ENCODE data around the gene UCP3. TPM values are rescaled to one million over a fixed set of nuclear protein-coding genes. Genes with fewer than 3 reads are reported as not detected.
"Not testable (repeated sequence)": the region's sequence is repeated elsewhere in the genome, so short reads cannot be mapped to it uniquely, and the experiment has no call there.

The UCP3 gene
- total and polyA plus RNA-seq, 4 experiments from 2014 or later, result 0.54 to 6.3 (median 2.7) TPM

DNA sequence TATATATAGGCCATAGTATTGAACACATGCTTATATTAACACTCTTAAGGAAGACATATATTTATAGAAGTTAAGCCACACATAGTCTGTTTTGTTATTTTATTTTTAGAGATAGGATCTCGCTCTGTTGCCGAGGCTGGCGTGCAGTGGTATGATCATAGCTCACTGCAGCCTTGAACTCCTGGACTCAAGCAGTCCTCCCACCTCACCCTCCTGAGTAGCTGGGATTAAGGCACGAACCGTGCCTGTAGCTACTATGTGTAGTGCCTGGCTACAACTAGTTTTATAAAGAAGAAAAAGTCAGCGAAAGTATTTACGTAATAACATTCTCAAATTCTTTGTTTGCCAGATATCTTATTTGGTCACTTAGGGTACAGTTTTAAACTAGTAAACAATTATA, 20.7 kb downstream of the UCP3 start:
- ChIA-PET POLR2A (ENCODE audit: partially characterized antibody) (interaction anchor here (1.2 to 38.4 kb wide), 2 partner anchors 15 to 19 kb away, joined by 3 to 2221 read pairs; partner anchors contain the start of gene UCP3), CTCF (ENCODE audit: partially characterized antibody) (no interaction called here)
- no peaks in the 10 kb centered on the region for H3K9me3 ChIP-seq (ENCODE audit: control insufficient read depth in 1 of 2, low read length in 2 of 2)
- H3K4me1 ChIP-seq (ENCODE audit: insufficient read depth, low read length), result peaks cover 41% of the 10 kb centered on the region
- Mint-ChIP-seq H3K36me3 (no peaks in the 10 kb centered on the region), H3K4me3 (no peak overlapping the region), H3K27me3 (no peaks in the 10 kb centered on the region), H3K9me3 (no peaks in the 10 kb centered on the region), H3K4me1 (peaks cover 24 to 45% (median 34%) of the 10 kb centered on the region in 4 donors), H3K27ac (peak overlapping the region in 2 of 7 donors; percentile 62 to 88)
- H3K36me3 ChIP-seq (ENCODE audit: insufficient read depth, low read length), result no peaks in the 10 kb centered on the region
- no peak for DNase-seq
- H3K27ac ChIP-seq (ENCODE audit: low read depth, low read length), result no peak overlapping the region
- H3K27me3 ChIP-seq (ENCODE audit: insufficient read depth, low read length), result no peaks in the 10 kb centered on the region
- H3K4me3 ChIP-seq (ENCODE audit: low read length in 2 of 2), result no peak overlapping the region
- intact Hi-C loops (cut with micrococcal nuclease), result no loop called here

DNA sequence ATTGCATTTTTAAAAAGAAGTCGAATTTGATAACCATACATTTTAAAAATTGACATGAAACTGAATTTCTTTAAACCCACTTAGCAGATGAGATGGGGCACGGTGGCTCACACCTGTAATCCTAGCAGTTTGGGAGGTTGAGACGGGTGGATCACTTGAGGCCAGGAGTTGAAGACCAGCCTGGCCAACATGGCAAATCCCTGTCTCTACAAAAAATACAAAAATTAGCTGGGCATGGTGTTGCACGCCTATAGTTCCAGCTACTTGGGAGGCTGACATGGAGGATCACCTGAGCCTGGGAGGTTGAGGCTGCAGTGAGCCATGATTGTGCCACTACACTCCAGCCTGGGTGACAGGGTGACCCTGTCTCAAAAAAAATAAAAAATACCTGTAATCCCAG, 23.2 kb downstream of the UCP3 start:
- Histone ChIP-seq H3K4me1 (ENCODE audit: insufficient read depth, low read length) (peaks cover 20% of the 10 kb centered on the region), H3K36me3 (ENCODE audit: insufficient read depth, low read length) (peaks cover 10% of the 10 kb centered on the region)
- intact Hi-C loops (cut with micrococcal nuclease); H3K9me3 ChIP-seq (ENCODE audit: control insufficient read depth in 1 of 2, low read length in 2 of 2); DNase-seq; H3K27ac ChIP-seq (ENCODE audit: low read depth, low read length); H3K9me3 Mint-ChIP-seq; H3K27me3 ChIP-seq (ENCODE audit: insufficient read depth, low read length); H3K27me3 Mint-ChIP-seq; H3K4me3 ChIP-seq (ENCODE audit: low read length in 2 of 2): not testable (repeated sequence)
- H3K27ac Mint-ChIP-seq, result peak overlapping the region in 4 of 7 donors; percentile 27 to 64 (median 46)
- H3K36me3 Mint-ChIP-seq, result peaks cover 15 to 24% of the 10 kb centered on the region in 2 donors
- ChIA-PET CTCF (ENCODE audit: partially characterized antibody) (interaction anchor here (1.5 kb wide), 1 partner anchor 22 kb away, joined by 4 read pairs; no protein-coding TSS in a partner anchor), POLR2A (ENCODE audit: partially characterized antibody) (interaction anchor here (11.7 to 38.4 kb wide), 2 partner anchors 17 to 21 kb away, joined by 623 to 2221 read pairs; partner anchors contain the start of gene UCP3)
- peak overlapping the region in 1 of 8 donors; percentile 46 for H3K4me3 Mint-ChIP-seq
- peaks cover 10 to 48% (median 15%) of the 10 kb centered on the region in 4 donors for H3K4me1 Mint-ChIP-seq

DNA sequence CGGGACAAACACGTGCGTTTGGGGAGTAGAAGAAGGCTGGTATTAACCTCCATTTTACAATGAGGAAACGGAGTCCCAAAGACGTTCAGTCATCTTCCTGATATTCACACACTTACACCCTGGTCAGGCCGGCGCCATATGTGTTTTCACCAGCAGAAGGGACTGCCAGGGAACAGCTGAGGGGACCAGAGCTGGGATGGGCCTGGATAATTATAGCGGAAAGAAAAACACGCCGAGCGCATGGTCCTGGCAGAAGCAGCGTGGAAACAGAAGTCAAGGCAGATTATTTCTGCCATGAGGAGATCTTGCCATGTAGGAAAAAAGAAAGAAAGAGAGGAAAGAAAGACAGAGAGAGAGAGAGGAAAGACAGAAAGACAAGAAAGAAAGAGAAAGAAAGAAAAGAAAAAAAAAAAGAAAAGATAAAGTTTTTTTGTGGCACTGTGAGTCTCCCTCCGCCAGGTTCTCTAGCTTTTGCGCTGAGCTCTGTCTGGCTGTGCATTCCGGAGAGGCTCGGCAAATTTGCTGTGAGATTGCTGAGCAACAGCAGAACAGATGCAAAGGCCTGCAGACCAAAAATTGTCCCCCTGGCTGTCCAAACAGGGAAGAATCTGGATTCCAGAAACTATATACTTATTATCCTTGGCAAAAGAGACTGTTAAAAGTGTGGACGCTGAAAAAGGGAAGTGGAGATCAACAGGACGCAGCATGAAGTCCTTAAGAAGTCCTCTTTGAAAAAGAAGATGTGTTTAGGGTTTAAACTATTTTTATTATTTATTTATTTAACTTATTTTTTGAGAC, 24.9 kb downstream of the UCP3 start:
- Mint-ChIP-seq H3K36me3 (peaks cover 29 to 39% of the 10 kb centered on the region in 2 donors), H3K9me3 (peaks cover 0 to 3% (median 0%) of the 10 kb centered on the region in 8 donors), H3K27ac (peak overlapping the region; percentile 98 to 100 (median 99)), H3K4me1 (peaks cover 12 to 62% (median 22%) of the 10 kb centered on the region in 4 donors), H3K27me3 (no peaks in the 10 kb centered on the region), H3K4me3 (peak overlapping the region; percentile 96 to 99 (median 99))
- Histone ChIP-seq H3K4me1 (ENCODE audit: insufficient read depth, low read length) (peaks cover 34% of the 10 kb centered on the region), H3K27ac (ENCODE audit: low read depth, low read length) (peak overlapping the region; percentile 84), H3K4me3 (ENCODE audit: low read length in 2 of 2) (peak overlapping the region; percentile 60 to 99), H3K9me3 (ENCODE audit: control insufficient read depth in 1 of 2, low read length in 2 of 2) (no peaks in the 10 kb centered on the region), H3K36me3 (ENCODE audit: insufficient read depth, low read length) (peaks cover 17% of the 10 kb centered on the region), H3K27me3 (ENCODE audit: insufficient read depth, low read length) (no peaks in the 10 kb centered on the region)
- ChIA-PET POLR2A (ENCODE audit: partially characterized antibody) (interaction anchor here (0.9 to 38.4 kb wide), 6 partner anchors 15 to 223 kb away, joined by 3 to 2221 read pairs (median 4); partner anchors contain the start of genes C2CD3, PPME1, RAB6A and UCP3), CTCF (ENCODE audit: partially characterized antibody) (interaction anchor here (1.0 to 2.5 kb wide), 3 partner anchors 10 to 18 kb away, joined by 3 to 13 read pairs (median 4); no protein-coding TSS in a partner anchor)
- intact Hi-C loops (cut with micrococcal nuclease), result loop anchor here (1.0 to 5.0 kb wide), 4 partner anchors 10 to 187 kb away; partner anchors contain the start of genes C2CD3, COA4, PAAF1 and PPME1
- no peak for DNase-seq

DNA sequence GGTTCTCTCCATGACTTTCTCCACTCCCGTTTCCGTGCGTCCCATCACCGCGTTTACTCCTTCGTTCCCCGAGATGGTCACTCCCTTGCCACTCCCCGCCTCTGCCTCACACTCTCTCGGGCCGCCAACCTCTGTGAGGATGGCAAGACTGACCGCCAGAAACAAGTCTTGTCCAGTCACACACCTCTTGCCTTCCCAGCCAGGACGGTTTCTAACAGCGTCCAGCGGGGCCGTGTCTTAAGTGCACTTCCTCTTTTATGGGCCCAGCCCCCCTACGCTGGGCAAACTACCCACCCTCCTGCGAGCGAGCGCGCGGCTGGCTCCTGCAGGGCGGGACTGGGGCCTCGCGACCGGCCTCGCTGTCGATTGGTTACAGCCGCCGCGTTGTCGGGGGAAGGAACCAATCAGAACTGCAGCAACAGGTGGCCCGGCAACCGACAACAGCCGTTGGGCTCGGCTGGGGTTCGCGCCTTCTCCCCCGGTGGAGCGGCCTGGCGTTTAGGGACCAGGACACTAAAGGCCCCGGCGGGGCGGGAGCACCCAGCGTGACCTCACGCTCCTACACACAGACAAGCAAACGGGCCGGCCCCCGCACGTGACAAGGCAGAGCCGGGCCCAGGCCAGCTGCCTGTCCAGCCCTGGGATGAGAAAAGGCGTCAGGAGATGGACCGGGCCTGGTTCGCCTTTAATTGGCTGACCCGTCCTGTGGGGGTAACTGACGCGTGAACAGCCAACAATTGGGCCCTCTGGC, 25.7 kb downstream of the UCP3 start:
- Mint-ChIP-seq H3K9me3 (peaks cover 0 to 3% (median 0%) of the 10 kb centered on the region in 8 donors), H3K27me3 (no peaks in the 10 kb centered on the region), H3K36me3 (peaks cover 36 to 47% of the 10 kb centered on the region in 2 donors), H3K4me3 (peak overlapping the region; percentile 96 to 99 (median 99)), H3K4me1 (peaks cover 19 to 70% (median 29%) of the 10 kb centered on the region in 4 donors), H3K27ac (peak overlapping the region; percentile 98 to 100 (median 99))
- peak overlapping the region; percentile 87 to 99 for H3K4me3 ChIP-seq (ENCODE audit: low read length in 2 of 2)
- peaks cover 42% of the 10 kb centered on the region for H3K4me1 ChIP-seq (ENCODE audit: insufficient read depth, low read length)
- intact Hi-C loops (cut with micrococcal nuclease), result loop anchor here (1.0 to 5.0 kb wide), 4 partner anchors 9 to 188 kb away; partner anchors contain the start of genes C2CD3, COA4, PAAF1 and PPME1
- peak; percentile 91 to 95 (median 93) for DNase-seq
- H3K36me3 ChIP-seq (ENCODE audit: insufficient read depth, low read length), result peaks cover 25% of the 10 kb centered on the region
- H3K27ac ChIP-seq (ENCODE audit: low read depth, low read length), result peak overlapping the region; percentile 84
- H3K27me3 ChIP-seq (ENCODE audit: insufficient read depth, low read length), result no peaks in the 10 kb centered on the region
- ChIA-PET POLR2A (ENCODE audit: partially characterized antibody) (interaction anchor here (0.9 to 38.4 kb wide), 8 partner anchors 14 to 222 kb away, joined by 3 to 2221 read pairs (median 6); partner anchors contain the start of genes C2CD3, PPME1, RAB6A and UCP3), CTCF (ENCODE audit: partially characterized antibody) (interaction anchor here (1.0 to 5.0 kb wide), 7 partner anchors 9 to 21 kb away, joined by 3 to 38 read pairs (median 3); no protein-coding TSS in a partner anchor)
- H3K9me3 ChIP-seq (ENCODE audit: control insufficient read depth in 1 of 2, low read length in 2 of 2), result no peaks in the 10 kb centered on the region

DNA sequence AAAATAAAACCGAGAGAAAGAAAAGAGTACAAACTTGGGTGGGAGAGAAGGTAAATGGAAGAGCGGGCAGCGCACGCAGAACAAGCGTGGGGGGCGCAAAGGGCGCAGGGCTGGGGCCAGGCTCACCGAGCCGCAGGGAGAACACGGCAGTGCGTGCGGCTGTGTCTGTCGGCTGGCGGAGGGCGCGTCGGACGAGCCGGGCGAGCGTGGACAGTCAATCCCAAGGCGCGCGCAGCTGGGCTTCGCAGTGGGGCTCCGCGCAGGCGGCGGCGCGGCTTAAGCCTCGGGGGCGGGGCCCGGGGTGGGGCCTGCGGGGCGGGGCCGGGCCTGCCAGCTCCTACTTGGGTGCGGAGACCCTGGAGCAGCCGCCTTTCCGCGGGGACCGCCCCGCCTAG, 26.3 kb downstream of the UCP3 start, which contains the start of gene UCP2:
TSS of gene UCP2 (minus strand) at position 249 of the 395 bp plus-strand sequence. CDS start 4,465 bp downstream, outside the sequence.
- peak; percentile 75 to 83 (median 77) for DNase-seq
- intact Hi-C loops (cut with micrococcal nuclease), result loop anchor here (2.0 to 5.0 kb wide), 3 partner anchors 14 to 188 kb away; partner anchors contain the start of genes C2CD3, COA4, PAAF1 and PPME1
- H3K9me3 ChIP-seq (ENCODE audit: control insufficient read depth in 1 of 2, low read length in 2 of 2), result no peaks in the 10 kb centered on the region
- H3K4me3 ChIP-seq (ENCODE audit: low read length in 2 of 2), result peak within 1 kb of the TSS; percentile 87 to 99
- no peaks in the 10 kb centered on the region for H3K27me3 Mint-ChIP-seq
- ChIA-PET POLR2A (ENCODE audit: partially characterized antibody) (interaction anchor here (1.0 to 38.4 kb wide), 5 partner anchors 14 to 190 kb away, joined by 3 to 2221 read pairs (median 49); partner anchors contain the start of genes C2CD3, PPME1 and UCP3), CTCF (ENCODE audit: partially characterized antibody) (interaction anchor here (1.1 to 5.0 kb wide), 4 partner anchors 8 to 21 kb away, joined by 3 to 38 read pairs (median 3); no protein-coding TSS in a partner anchor)
- H3K9me3 Mint-ChIP-seq, result peaks cover 0 to 3% (median 0%) of the 10 kb centered on the region in 8 donors
- H3K36me3 Mint-ChIP-seq, result peaks cover 42 to 52% of the 10 kb centered on the region in 2 donors
- peak within 1 kb of the TSS; percentile 98 to 100 (median 99) for H3K27ac Mint-ChIP-seq
- H3K36me3 ChIP-seq (ENCODE audit: insufficient read depth, low read length), result peaks cover 31% of the 10 kb centered on the region
- H3K4me1 Mint-ChIP-seq, result peaks cover 22 to 76% (median 34%) of the 10 kb centered on the region in 4 donors
- H3K27ac ChIP-seq (ENCODE audit: low read depth, low read length), result peak within 1 kb of the TSS; percentile 84
- H3K4me3 Mint-ChIP-seq, result peak within 1 kb of the TSS; percentile 96 to 100 (median 99)
- H3K27me3 ChIP-seq (ENCODE audit: insufficient read depth, low read length), result no peaks in the 10 kb centered on the region
- H3K4me1 ChIP-seq (ENCODE audit: insufficient read depth, low read length), result peaks cover 47% of the 10 kb centered on the region
